PC-9 (cell line): ENCODE data around the gene SMAD5. TPM values are rescaled to one million over a fixed set of nuclear protein-coding genes. Genes with fewer than 3 reads are reported as not detected.

ENCODE experiments used
- BruUV-seq: library from RNA; stranded (reverse); fragments of 400-500 nt; replicated peaks from 2 replicates; lab custom pipeline; 2021; lab: Mats Ljungman, UMichigan
- CTCF ChIA-PET: fragments of 300-600 bp; sonication (Branson Sonifier 250); formaldehyde crosslinking; loops from one replicate; lab custom pipeline; 2022; ENCODE audit warnings: antibody characterized with exemption; lab: Charles Lee
- POLR2A ChIA-PET: fragments of 300-600 bp; sonication (Branson Sonifier 250); formaldehyde crosslinking; loops from one replicate; lab custom pipeline; 2022; ENCODE audit warnings: antibody characterized with exemption; ENCODE audit not compliant: unreplicated experiment; lab: Charles Lee
- DNase-seq, 2 experiments: peaks; one replicate each; pipeline versions ENCODE4 v3.0.0 to v3.0.0-alpha.2; 2015 to 2022; ENCODE audit warnings: mixed read lengths in 1 of 2
- H2AFZ ChIP-seq: fragments of 200-600 bp; sonication (generic); 2 replicates; pipeline ENCODE4 v1.8.1; 2017; ENCODE audit warnings: antibody characterized with exemption
- H3F3A ChIP-seq: fragments of 200-600 bp; sonication (generic); 2 replicates; pipeline ENCODE4 v1.8.1; 2017; ENCODE audit warnings: antibody characterized with exemption, mild to moderate bottlenecking, low read depth; ENCODE audit not compliant: insufficient read depth
- H3K27ac ChIP-seq: fragments of 200-600 bp; sonication (generic); 2 replicates; pipeline ENCODE4 v1.6.1; 2016; ENCODE audit warnings: mixed run types
- H3K27me3 ChIP-seq: fragments of 200-600 bp; sonication (generic); 2 replicates; pipeline ENCODE4 v1.6.1; 2016; ENCODE audit warnings: low read depth, mixed run types; ENCODE audit not compliant: insufficient read depth
- H3K36me3 ChIP-seq: fragments of 200-600 bp; sonication (generic); 2 replicates; pipeline ENCODE4 v1.6.1; 2016; ENCODE audit warnings: low read depth, mixed run types
- H3K4me1 ChIP-seq: fragments of 200-600 bp; sonication (generic); replicated peaks from 2 replicates; pipeline ENCODE4 v1.6.1; 2016; ENCODE audit warnings: mixed run types; ENCODE audit not compliant: insufficient read depth
- H3K4me2 ChIP-seq: fragments of 200-600 bp; sonication (generic); 2 replicates; pipeline ENCODE4 v1.6.1; 2017; ENCODE audit warnings: mixed run types
- H3K4me3 ChIP-seq: fragments of 200-600 bp; sonication (generic); 2 replicates; pipeline ENCODE4 v1.6.1; 2016; ENCODE audit warnings: mixed run types
- H3K79me2 ChIP-seq: fragments of 200-600 bp; sonication (generic); 2 replicates; pipeline ENCODE4 v1.6.1; 2017; ENCODE audit warnings: low read depth, mixed run types
- H3K9me2 ChIP-seq: fragments of 200-600 bp; sonication (generic); 2 replicates; pipeline ENCODE4 v1.8.1; 2017; ENCODE audit warnings: mild to moderate bottlenecking; ENCODE audit not compliant: insufficient read depth
- H3K9me3 ChIP-seq: fragments of 200-600 bp; sonication (generic); 2 replicates; pipeline ENCODE4 v1.8.1; 2016; ENCODE audit warnings: low read depth; ENCODE audit not compliant: insufficient read depth
- H4K20me1 ChIP-seq: fragments of 200-600 bp; sonication (generic); 2 replicates; pipeline ENCODE4 v1.8.1; 2017; ENCODE audit not compliant: insufficient read depth
- CTCF ChIP-seq: fragments of 200-600 bp; sonication (generic); conservative IDR thresholded peaks from 2 replicates; pipeline ENCODE4 v1.6.1; 2017; ENCODE audit warnings: mixed run types, antibody characterized with exemption, mild to moderate bottlenecking, moderate library complexity
- EZH2 ChIP-seq: fragments of 200-600 bp; sonication (generic); IDR thresholded peaks from 2 replicates; pipeline ENCODE4 v1.8.0; 2017; ENCODE audit warnings: antibody characterized with exemption, low read depth
- intact Hi-C: fragments of 100-400 bp; cut with micrococcal nuclease; formaldehyde crosslinking; loops from one replicate; pipeline ENCODE4 v1.10.0; 2022; ENCODE audit not compliant: unreplicated experiment
- total RNA-seq: library from RNA; stranded (reverse); gene quantifications from 2 replicates; pipeline ENCODE4 v1.2.3, GENCODE V29; 2021

The SMAD5 gene
- total RNA-seq, 1 experiment from 2014 or later = 50.6 TPM

- H3K4me2 ChIP-seq = no peak overlapping the region
- no peak overlapping the region for H3K4me3 ChIP-seq
- ChIA-PET POLR2A (no interaction called here), CTCF (no interaction called here)
- H3K27me3 ChIP-seq = no peaks in the 10 kb centered on the region
- DNase-seq = no peak
- no peaks in the 10 kb centered on the region for H3K9me2 ChIP-seq
- no peaks in the 10 kb centered on the region for H3K36me3 ChIP-seq
- H3K79me2 ChIP-seq = no peaks in the 10 kb centered on the region
- H3F3A ChIP-seq = no peaks in the 10 kb centered on the region
- H3K9me3 ChIP-seq = no peaks in the 10 kb centered on the region
- TF ChIP-seq EZH2 (no peak), CTCF (no peak)
- no peak overlapping the region for H3K27ac ChIP-seq
- no peak overlapping the region for H2AFZ ChIP-seq
- no peaks in the 10 kb centered on the region for H4K20me1 ChIP-seq
- no TSS peak for BruUV-seq
- intact Hi-C loops = no loop called here
- peaks cover under 1% of the 10 kb centered on the region for H3K4me1 ChIP-seq
Measured at GRCh38 chr5:136202469-136203205, 70.0 kb downstream of the SMAD5 start.

GRCh38 chr5:136203303-136203922, 70.8 kb downstream of the SMAD5 start:
- Histone ChIP-seq H3K4me2 (no peak overlapping the region), H3K27me3 (no peaks in the 10 kb centered on the region), H4K20me1 (no peaks in the 10 kb centered on the region), H3F3A (no peaks in the 10 kb centered on the region), H3K4me1 (no peaks in the 10 kb centered on the region), H3K4me3 (no peak overlapping the region), H3K9me3 (no peaks in the 10 kb centered on the region), H3K9me2 (no peaks in the 10 kb centered on the region), H3K27ac (no peak overlapping the region), H3K36me3 (no peaks in the 10 kb centered on the region), H3K79me2 (no peaks in the 10 kb centered on the region), H2AFZ (no peak overlapping the region)
- DNase-seq = no peak
- no TSS peak for BruUV-seq
- ChIA-PET CTCF (no interaction called here), POLR2A (no interaction called here)
- TF ChIP-seq CTCF = no peak
- TF ChIP-seq EZH2 = no peak
- intact Hi-C loops = no loop called here

GRCh38 chr5:136205061-136205702, 72.5 kb downstream of the SMAD5 start:
- no peaks in the 10 kb centered on the region for H3K4me1 ChIP-seq
- H3F3A ChIP-seq = no peaks in the 10 kb centered on the region
- no peak overlapping the region for H2AFZ ChIP-seq
- no peaks in the 10 kb centered on the region for H3K9me2 ChIP-seq
- no peaks in the 10 kb centered on the region for H3K36me3 ChIP-seq
- H3K27me3 ChIP-seq = no peaks in the 10 kb centered on the region
- no TSS peak for BruUV-seq
- no peaks in the 10 kb centered on the region for H4K20me1 ChIP-seq
- H3K9me3 ChIP-seq = no peaks in the 10 kb centered on the region
- H3K4me3 ChIP-seq = no peak overlapping the region
- CTCF ChIA-PET = no interaction called here
- TF ChIP-seq CTCF (no peak), EZH2 (no peak)
- intact Hi-C loops = no loop called here
- POLR2A ChIA-PET = no interaction called here
- no peaks in the 10 kb centered on the region for H3K79me2 ChIP-seq
- DNase-seq = no peak
- no peak overlapping the region for H3K4me2 ChIP-seq
- no peak overlapping the region for H3K27ac ChIP-seq
